GM12891 (cell line): ENCODE data around the gene ROBO1.

Experiments used
- PAX5 ChIP-seq: IDR thresholded peaks from 2 replicates; pipeline ENCODE4 v1.6.1; 2011; ENCODE audit warnings: low read length, moderate library complexity, mild to moderate bottlenecking; ENCODE audit not compliant: insufficient read depth, severe bottlenecking
- POLR2A ChIP-seq: IDR thresholded peaks from 2 replicates; pipeline ENCODE4 v1.6.1; 2011; ENCODE audit warnings: low read depth, low read length, control low read depth
- POLR2AphosphoS5 ChIP-seq: IDR thresholded peaks from 2 replicates; pipeline ENCODE4 v1.6.1; 2011; ENCODE audit warnings: low read depth, low read length, control low read depth
- POU2F2 ChIP-seq: IDR thresholded peaks from 2 replicates; pipeline ENCODE4 v1.6.1; 2011; ENCODE audit warnings: low read depth, mild to moderate bottlenecking, control low read depth, low read length, moderate library complexity
- SPI1 ChIP-seq: IDR thresholded peaks from 2 replicates; pipeline ENCODE4 v1.6.1; 2011; ENCODE audit warnings: low read depth, low read length, control low read depth
- TAF1 ChIP-seq: IDR thresholded peaks from 2 replicates; pipeline ENCODE4 v1.6.1; 2011; ENCODE audit warnings: low read depth, low read length, control low read depth

GRCh38 chr3:79306934-79307570 is 460.7 kb downstream of the ROBO1 start:
- TF ChIP-seq POLR2AphosphoS5 (no peak), POLR2A (no peak), POU2F2 (no peak), SPI1 (no peak), TAF1 (no peak), PAX5 (no peak)
